GM12878 (cell line): ENCODE measurements around the gene BCCIP. TPM values are rescaled to one million over a fixed set of nuclear protein-coding genes. Genes with fewer than 3 reads are reported as not detected.

Source experiments
- ATAC-seq: fragments of 200-7000 bp; cut with Tn5 transposase; 3 replicates; pipeline ENCODE4 v1.9.1; 2020; ENCODE audit warnings: mild to moderate bottlenecking, moderate library complexity
- BruUV-seq: library from RNA; stranded (reverse); fragments of 400-500 nt; replicated peaks from 2 replicates; lab custom pipeline; 2021; lab: Mats Ljungman, UMichigan
- CTCF ChIA-PET: fragments of 300-600 bp; sonication (Branson Sonifier 250); formaldehyde crosslinking; extraction: SDS; loops from one replicate; lab custom pipeline; 2021; ENCODE audit warnings: inconsistent platforms; lab: Yijun Ruan, JAX
- POLR2A ChIA-PET: fragments of 350-600 bp; formaldehyde crosslinking; extraction: SDS; loops from one replicate; lab custom pipeline; 2021; ENCODE audit warnings: inconsistent platforms; lab: Charles Lee
- RAD21 ChIA-PET: fragments of 300-600 bp; sonication (Branson Sonifier 250); formaldehyde crosslinking; loops from one replicate; lab custom pipeline; 2023; ENCODE audit warnings: antibody characterized with exemption; ENCODE audit not compliant: unreplicated experiment; lab: Charles Lee
- SMC1A ChIA-PET: fragments of 300-600 bp; sonication (Branson Sonifier 250); formaldehyde crosslinking; loops from one replicate; lab custom pipeline; 2023; ENCODE audit not compliant: unreplicated experiment, uncharacterized antibody; lab: Charles Lee
- DNase-seq: peaks from one replicate; pipeline ENCODE4 v3.0.0-alpha.2; 2011; ENCODE audit warnings: low read depth, low spot score
- FAIRE-seq: peaks from 3 replicates; lab custom pipeline; 2011; peaks lifted over from hg19 to GRCh38; lab: Jason Lieb, UNC
- H2AFZ ChIP-seq: 2 replicates; pipeline ENCODE4 v1.6.0; 2011; ENCODE audit warnings: low read depth, low read length, control low read depth; ENCODE audit not compliant: control insufficient read depth
- H3K27ac ChIP-seq: 2 replicates; pipeline ENCODE4 v1.5.1; 2011; ENCODE audit warnings: control low read depth; ENCODE audit not compliant: control insufficient read depth, insufficient read depth
- H3K27me3 ChIP-seq, 2 experiments: replicated peaks in 1 of 2; 2 replicates each; pipeline versions ENCODE4 v1.6.0 to v1.6.1; 2011; ENCODE audit warnings: low read length in 1 of 2; ENCODE audit not compliant: control insufficient read depth in 2 of 2, insufficient read depth in 2 of 2
- H3K36me3 ChIP-seq, 2 experiments: 2 replicates each; pipeline ENCODE4 v1.5.1; 2011; ENCODE audit warnings: low read length in 1 of 2; ENCODE audit not compliant: control insufficient read depth in 2 of 2, insufficient read depth in 2 of 2
- H3K4me1 ChIP-seq: 2 replicates; pipeline ENCODE4 v1.6.1; 2011; ENCODE audit warnings: mild to moderate bottlenecking, low read length, moderate library complexity, mixed read lengths; ENCODE audit not compliant: control insufficient read depth, insufficient read depth
- H3K4me2 ChIP-seq: 2 replicates; pipeline ENCODE4 v1.6.0; 2011; ENCODE audit warnings: control low read depth; ENCODE audit not compliant: control insufficient read depth, insufficient read depth
- H3K4me3 ChIP-seq: fragments of 200-600 bp; sonication (generic); 2 replicates; pipeline ENCODE4 v1.5.1; 2016
- H3K79me2 ChIP-seq: 2 replicates; pipeline ENCODE4 v1.6.0; 2011; ENCODE audit warnings: low read length; ENCODE audit not compliant: control insufficient read depth, insufficient read depth
- H3K9ac ChIP-seq: 2 replicates; pipeline ENCODE4 v1.8.0; 2011; ENCODE audit warnings: low read length, control low read depth, mixed read lengths; ENCODE audit not compliant: control insufficient read depth, insufficient read depth
- H3K9me3 ChIP-seq: replicated peaks from 3 replicates; pipeline ENCODE4 v1.5.1; 2011; ENCODE audit warnings: mild to moderate bottlenecking, low read length; ENCODE audit not compliant: control insufficient read depth, insufficient read depth
- H4K20me1 ChIP-seq: 2 replicates; pipeline ENCODE4 v1.6.0; 2011; ENCODE audit not compliant: control insufficient read depth, insufficient read depth
- BCLAF1 ChIP-seq: fragments of 450-650 bp; IDR thresholded peaks from 2 replicates; pipeline ENCODE4 v1.6.1; 2017; ENCODE audit warnings: antibody characterized with exemption, mild to moderate bottlenecking, moderate library complexity
- CHD4 ChIP-seq: fragments of 200-600 bp; sonication (generic); IDR thresholded peaks from 2 replicates; pipeline ENCODE4 v1.6.1; 2016; ENCODE audit warnings: mild to moderate bottlenecking
- IKZF2 ChIP-seq, 2 experiments: fragments of 450-650 bp; IDR thresholded peaks; 2 replicates each; pipeline ENCODE4 v1.6.1; 2017; ENCODE audit warnings: mild to moderate bottlenecking in 2 of 2, moderate library complexity in 2 of 2
- IRF5 ChIP-seq: fragments of 450-650 bp; IDR thresholded peaks from 2 replicates; pipeline ENCODE4 v1.6.1; 2017; ENCODE audit warnings: borderline replicate concordance
- MAX ChIP-seq: IDR thresholded peaks from 2 replicates; pipeline ENCODE4 v1.6.1; 2012; ENCODE audit warnings: low read depth, low read length, improper control_type of control experiment
- NBN ChIP-seq: fragments of 450-650 bp; IDR thresholded peaks from 2 replicates; pipeline ENCODE4 v1.6.1; 2016
- POLR2A ChIP-seq: IDR thresholded peaks from 2 replicates; pipeline ENCODE4 v1.6.1; 2011; ENCODE audit warnings: low read depth, mild to moderate bottlenecking, low read length
- RFX5 ChIP-seq: IDR thresholded peaks from 2 replicates; pipeline ENCODE4 v1.6.1; 2011; ENCODE audit warnings: low read depth, low read length, improper control_type of control experiment
- SUZ12 ChIP-seq: fragments of 200-600 bp; sonication (generic); IDR thresholded peaks from one replicate; pipeline ENCODE4 v1.6.1; 2018; ENCODE audit warnings: antibody characterized with exemption, mild to moderate bottlenecking; ENCODE audit not compliant: unreplicated experiment
- USF1 ChIP-seq: IDR thresholded peaks from 2 replicates; pipeline ENCODE4 v1.6.1; 2011; ENCODE audit warnings: borderline replicate concordance, low read depth, mild to moderate bottlenecking, moderate library complexity, mixed read lengths, low read length; ENCODE audit not compliant: insufficient read depth; ENCODE audit errors: extremely low read length
- ZNF217 ChIP-seq: fragments of 450-650 bp; IDR thresholded peaks from 2 replicates; pipeline ENCODE4 v1.6.1; 2017; ENCODE audit warnings: antibody characterized with exemption, mild to moderate bottlenecking
- WGBS: methylation state at CpG from one replicate; pipeline ENCODE4 v1.1.6; 2016; ENCODE audit warnings: low lambda C conversion rate; ENCODE audit not compliant: insufficient replicate concordance, insufficient coverage; ENCODE audit errors: missing lambda C conversion rate; 5-methylcytosine and 5-hydroxymethylcytosine counted together
- in situ Hi-C: fragments of 300-500 bp; cut with MboI; formaldehyde crosslinking; loops from 9 replicates; pipeline ENCODE4 v1.14.3; 2018; ENCODE audit warnings: mixed read lengths
- intact Hi-C: fragments of 100-400 bp; cut with micrococcal nuclease; formaldehyde crosslinking; loops from one replicate; pipeline ENCODE4 v1.14.2; 2022; ENCODE audit not compliant: unreplicated experiment
- polyA plus RNA-seq, 11 experiments: library from polyadenylated mRNA; depleted of rRNA in 4 of 11; unstranded in 6 of 11; stranded (reverse) in 5 of 11; fragments of >200 nt; fragmentation: Nextera tagmentation in 4 of 11; fragmentation: Illumina TruSeq in 1 of 11; extraction: Ambion mirVana in 4 of 11; extraction: Trizol in 1 of 11; gene quantifications; 1 replicate in 1 of 11; 2 replicates in 10 of 11; pipeline versions ENCODE4 v1.2.1 to v1.2.3, GENCODE V29; 2011 to 2016; ENCODE audit warnings: inconsistent platforms in 2 of 11, missing spikeins in 2 of 11, low read depth in 1 of 11
- total RNA-seq, 4 experiments: library from RNA; depleted of rRNA in 3 of 4; stranded (reverse); fragments of >200 nt in 3 of 4; fragmentation: Illumina TruSeq in 1 of 4; extraction: Trizol in 1 of 4; gene quantifications; 2 replicates each; pipeline versions ENCODE4 v1.2.1 to v1.2.3, GENCODE V29; 2013 to 2021

Gene BCCIP
- total and polyA plus RNA-seq, 10 of the 15 experiments (the other 5 are each of a cell fraction or from before 2014, with no cell fraction given): 61.2 to 225 (median 127) TPM

GRCh38 chr10:125849448-125849847 is 26.1 kb downstream of the BCCIP start:
- no TSS peak for BruUV-seq
- no peaks in the 10 kb centered on the region for H3K27me3 ChIP-seq
- ChIA-PET POLR2A (interaction anchor here (0.7 kb wide), 1 partner anchor 42 kb away, joined by 4 read pairs; no protein-coding TSS in a partner anchor), RAD21 (no interaction called here), CTCF (no interaction called here), SMC1A (no interaction called here)
- intact Hi-C loops: no loop called here
- TF ChIP-seq BCLAF1 (no peak), ZNF217 (no peak), IKZF2 (IDR thresholded peaks at IDR 0.05) (no peak), IRF5 (no peak), POLR2A (no peak), RFX5 (no peak), SUZ12 (no peak), USF1 (no peak), MAX (no peak), NBN (no peak), CHD4 (no peak)
- H3K36me3 ChIP-seq: peaks cover 0 to 2% of the 10 kb centered on the region in 2 experiments; a peak in 2 of 4 replicates
- no peak overlapping the region for H2AFZ ChIP-seq
- ATAC-seq (no peak), DNase-seq (no peak), FAIRE-seq (no peak)
- H3K4me1 ChIP-seq: no peaks in the 10 kb centered on the region
- WGBS: 92% methylated on average over 7 of the region's 7 CpGs
- no peak overlapping the region for H3K4me2 ChIP-seq
- no peaks in the 10 kb centered on the region for H3K79me2 ChIP-seq
- no peaks in the 10 kb centered on the region for H4K20me1 ChIP-seq
- no peak overlapping the region for H3K4me3 ChIP-seq
- in situ Hi-C loops: no loop called here
- no peaks in the 10 kb centered on the region for H3K9me3 ChIP-seq
- H3K27ac ChIP-seq: no peak overlapping the region
- no peak overlapping the region for H3K9ac ChIP-seq
